HepG2 (cell line): ENCODE results near the gene ZBTB21. TPM values are rescaled to one million over a fixed set of nuclear protein-coding genes. Genes with fewer than 3 reads are reported as not detected.

Source experiments
- ARID2 ChIP-seq: sonication (generic); formaldehyde crosslinking; IDR thresholded peaks from 2 replicates; pipeline ENCODE4 v1.8.1; 2022; ENCODE audit warnings: mild to moderate bottlenecking, missing genetic modification reagents, borderline replicate concordance
- CBFB ChIP-seq: sonication (generic); formaldehyde crosslinking; IDR thresholded peaks from 2 replicates; pipeline ENCODE4 v1.4.0; 2020; ENCODE audit warnings: missing genetic modification reagents
- CCAR2 ChIP-seq: fragments of 200-400 bp; formaldehyde crosslinking; optimal IDR thresholded peaks from 2 replicates; pipeline ENCODE3; 2018; ENCODE audit warnings: low read depth, mild to moderate bottlenecking, low read length, moderate library complexity
- E2F5 ChIP-seq: sonication (generic); formaldehyde crosslinking; conservative IDR thresholded peaks from 2 replicates; pipeline ENCODE4 v1.4.0; 2020; ENCODE audit warnings: missing genetic modification reagents
- EP300 ChIP-seq, 3 experiments: sonication (generic) in 1 of 3; formaldehyde crosslinking in 1 of 3; IDR thresholded peaks; 2 replicates each; pipeline versions ENCODE4 v1.5.1 to v1.6.1; 2011 to 2020; ENCODE audit warnings: low read depth in 2 of 3, low read length in 2 of 3, borderline replicate concordance in 1 of 3, improper control_type of control experiment in 1 of 3, mild to moderate bottlenecking in 1 of 3, missing genetic modification reagents in 1 of 3, moderate library complexity in 1 of 3
- GFI1 ChIP-seq: sonication (generic); formaldehyde crosslinking; IDR thresholded peaks from 2 replicates; pipeline ENCODE4 v1.5.0; 2020; ENCODE audit warnings: missing genetic modification reagents, mild to moderate bottlenecking, borderline replicate concordance
- HMG20A ChIP-seq: IDR thresholded peaks from 2 replicates; pipeline ENCODE4 v1.6.1; 2016; ENCODE audit warnings: borderline replicate concordance
- POGZ ChIP-seq: sonication (generic); formaldehyde crosslinking; IDR thresholded peaks from 2 replicates; pipeline ENCODE4 v1.4.0; 2020; ENCODE audit warnings: mild to moderate bottlenecking, missing genetic modification reagents
- RAD21 ChIP-seq: fragments of 450-650 bp; formaldehyde crosslinking; IDR thresholded peaks from 2 replicates; pipeline ENCODE4 v1.5.0; 2020; ENCODE audit warnings: mild to moderate bottlenecking
- RBM22 ChIP-seq: fragments of 200-400 bp; formaldehyde crosslinking; optimal IDR thresholded peaks from 2 replicates; pipeline ENCODE3; 2017; ENCODE audit warnings: mild to moderate bottlenecking, low read length, moderate library complexity
- REPIN1 ChIP-seq: sonication (generic); formaldehyde crosslinking; IDR thresholded peaks from 2 replicates; pipeline ENCODE4 v1.8.0; 2022; ENCODE audit warnings: missing genetic modification reagents, low read depth, mild to moderate bottlenecking, borderline replicate concordance
- RFX3 ChIP-seq: IDR thresholded peaks from 2 replicates; pipeline ENCODE4 v1.6.1; 2016; ENCODE audit warnings: missing biosample characterization, missing genetic modification reagents
- SIN3B ChIP-seq: fragments of 150-350 bp; IDR thresholded peaks from 2 replicates; pipeline ENCODE4 v1.6.1; 2014; ENCODE audit warnings: low read length
- SKI ChIP-seq: fragments of 450-650 bp; IDR thresholded peaks from one replicate; pipeline ENCODE4 v1.6.1; 2018; ENCODE audit warnings: mild to moderate bottlenecking; ENCODE audit not compliant: partially characterized antibody
- SSRP1 ChIP-seq: IDR thresholded peaks from 2 replicates; pipeline ENCODE4 v1.6.1; 2016; ENCODE audit warnings: control low read depth
- TAF1 ChIP-seq: sonication (generic); formaldehyde crosslinking; IDR thresholded peaks from 2 replicates; pipeline ENCODE4 v1.4.0; 2020; ENCODE audit warnings: missing genetic modification reagents
- TBX3 ChIP-seq: fragments of 450-650 bp; IDR thresholded peaks from 2 replicates; pipeline ENCODE4 v1.6.1; 2017; ENCODE audit warnings: antibody characterized with exemption, mild to moderate bottlenecking, inconsistent platforms, borderline replicate concordance
- TEAD3 ChIP-seq: optimal IDR thresholded peaks from 2 replicates; pipeline ENCODE3; 2016; ENCODE audit warnings: borderline replicate concordance
- TGIF2 ChIP-seq: IDR thresholded peaks from 2 replicates; pipeline ENCODE4 v1.6.1; 2016; ENCODE audit warnings: control low read depth, missing compliant biosample characterization
- ZC3H13 ChIP-seq: sonication (generic); formaldehyde crosslinking; IDR thresholded peaks from 2 replicates; pipeline ENCODE4 v1.8.1; 2023; ENCODE audit warnings: mild to moderate bottlenecking, missing genetic modification reagents, moderate library complexity
- ZMAT5 ChIP-seq: sonication (generic); formaldehyde crosslinking; IDR thresholded peaks from 2 replicates; pipeline ENCODE4 v1.5.0; 2020; ENCODE audit warnings: mild to moderate bottlenecking, low read depth, missing genetic modification reagents, borderline replicate concordance
- ZNF10 ChIP-seq: sonication (generic); formaldehyde crosslinking; IDR thresholded peaks from 2 replicates; pipeline ENCODE4 v1.4.0; 2020; ENCODE audit warnings: mild to moderate bottlenecking, low read depth, missing genetic modification reagents, borderline replicate concordance
- ZNF317 ChIP-seq: sonication (generic); formaldehyde crosslinking; IDR thresholded peaks from 2 replicates; pipeline ENCODE4 v1.5.0; 2020; ENCODE audit warnings: mild to moderate bottlenecking, missing genetic modification reagents
- ZNF543 ChIP-seq: sonication (generic); formaldehyde crosslinking; IDR thresholded peaks from 2 replicates; pipeline ENCODE4 v1.4.0; 2020; ENCODE audit warnings: mild to moderate bottlenecking, missing genetic modification reagents
- ZNF550 ChIP-seq: sonication (generic); formaldehyde crosslinking; IDR thresholded peaks from 2 replicates; pipeline ENCODE4 v1.4.0; 2020; ENCODE audit warnings: mild to moderate bottlenecking, missing genetic modification reagents, borderline replicate concordance
- ZNF557 ChIP-seq: sonication (generic); formaldehyde crosslinking; IDR thresholded peaks from 2 replicates; pipeline ENCODE4 v1.4.0; 2020; ENCODE audit warnings: missing genetic modification reagents
- ZNF660 ChIP-seq: sonication (generic); formaldehyde crosslinking; IDR thresholded peaks from 2 replicates; pipeline ENCODE4 v1.5.1; 2020; ENCODE audit warnings: mild to moderate bottlenecking, low read depth, missing genetic modification reagents, borderline replicate concordance
- ZNF672 ChIP-seq: sonication (generic); formaldehyde crosslinking; IDR thresholded peaks from 2 replicates; pipeline ENCODE4 v1.8.1; 2022; ENCODE audit warnings: missing genetic modification reagents
- ZNF780A ChIP-seq: sonication (generic); formaldehyde crosslinking; IDR thresholded peaks from 2 replicates; pipeline ENCODE4 v1.8.0; 2022; ENCODE audit warnings: mild to moderate bottlenecking, missing genetic modification reagents, moderate library complexity
- ZSCAN31 ChIP-seq: sonication (generic); formaldehyde crosslinking; IDR thresholded peaks from 2 replicates; pipeline ENCODE4 v1.5.0; 2020; ENCODE audit warnings: low read depth, mild to moderate bottlenecking, missing genetic modification reagents
- polyA plus RNA-seq, 8 experiments: library from polyadenylated mRNA; depleted of rRNA in 3 of 8; stranded (reverse) in 7 of 8; unstranded in 1 of 8; fragments of >200 nt; fragmentation: Illumina TruSeq in 4 of 8; extraction: Trizol in 4 of 8; gene quantifications; 2 replicates each; pipeline versions ENCODE4 v1.2.1 to v1.2.3, GENCODE V29; 2011 to 2016; ENCODE audit warnings: low read depth in 4 of 8, missing spikeins in 1 of 8, mixed read lengths in 1 of 8; ENCODE audit not compliant: insufficient read depth in 1 of 8
- total RNA-seq, 5 experiments: library from RNA; depleted of rRNA; stranded (reverse); fragments of >200 nt; fragmentation: Illumina TruSeq; extraction: Trizol; gene quantifications; 2 replicates each; pipeline ENCODE4 v1.2.3, GENCODE V29; 2016; ENCODE audit warnings: low read depth in 1 of 5
- TF ChIP-seq, protein P1 (sequence below): sonication (generic); formaldehyde crosslinking; IDR thresholded peaks from 2 replicates; pipeline ENCODE4 v1.5.0; 2020; ENCODE audit warnings: missing genetic modification reagents

Gene ZBTB21
- total and polyA plus RNA-seq, 2 of the 13 experiments (the other 11 are each of a cell fraction or from before 2014, with no cell fraction given) = 4.5 to 6.1 TPM

DNA sequence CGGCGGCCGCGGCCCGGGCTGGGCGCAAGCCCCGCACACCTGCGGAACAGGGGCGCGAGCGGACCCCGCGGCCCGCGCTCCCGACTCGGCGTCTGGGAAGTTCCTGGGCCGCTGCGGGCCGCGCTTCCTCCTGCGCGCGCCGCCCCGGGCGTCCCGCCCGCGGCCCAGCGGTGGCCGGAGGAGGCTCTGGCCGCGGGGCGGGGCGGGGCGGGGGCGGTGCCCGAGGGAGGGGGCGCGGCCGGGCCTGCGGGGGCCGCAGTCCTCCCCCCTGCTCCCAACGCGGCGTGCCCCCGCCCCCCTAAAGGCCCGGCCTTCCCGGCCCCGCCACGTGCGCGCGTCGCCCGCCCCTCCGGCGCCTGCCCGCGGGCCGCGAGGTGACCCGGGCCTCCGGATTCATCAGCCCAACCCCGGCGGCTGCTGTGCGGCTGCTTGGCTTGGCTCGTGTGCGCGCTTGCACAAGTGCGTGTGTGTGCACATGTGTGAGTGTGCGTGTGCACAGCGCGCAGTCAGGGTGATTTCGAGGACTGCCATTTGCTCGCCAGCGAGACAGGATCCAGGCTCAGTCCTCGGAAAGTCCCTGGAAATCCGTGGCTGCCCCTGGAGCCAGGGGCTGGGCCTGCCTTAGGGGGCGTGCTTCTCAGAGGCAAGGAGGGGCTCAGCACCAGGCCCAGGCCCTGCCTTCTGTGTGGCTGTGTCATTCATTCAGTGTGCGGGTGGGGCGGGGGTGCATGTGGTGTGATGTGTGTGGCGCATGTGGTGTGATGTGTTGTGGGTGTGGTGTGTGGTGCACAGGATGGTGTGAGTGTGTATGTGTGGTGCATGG is 56.1 kb downstream of the ZBTB21 start, which contains the start of gene C2CD2 (continued):
- TF ChIP-seq, protein P1, sequence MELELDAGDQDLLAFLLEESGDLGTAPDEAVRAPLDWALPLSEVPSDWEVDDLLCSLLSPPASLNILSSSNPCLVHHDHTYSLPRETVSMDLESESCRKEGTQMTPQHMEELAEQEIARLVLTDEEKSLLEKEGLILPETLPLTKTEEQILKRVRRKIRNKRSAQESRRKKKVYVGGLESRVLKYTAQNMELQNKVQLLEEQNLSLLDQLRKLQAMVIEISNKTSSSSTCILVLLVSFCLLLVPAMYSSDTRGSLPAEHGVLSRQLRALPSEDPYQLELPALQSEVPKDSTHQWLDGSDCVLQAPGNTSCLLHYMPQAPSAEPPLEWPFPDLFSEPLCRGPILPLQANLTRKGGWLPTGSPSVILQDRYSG (CRISPR knock-in tag) = peak; percentile 20; the same call in 1 of the 2 replicates
- no peak for TF ChIP-seq ZNF10 (CRISPR knock-in tag)
- no peak for TF ChIP-seq SKI
- TF ChIP-seq ZSCAN31 (CRISPR knock-in tag) = peak; percentile 79; the same call in 1 of the 2 replicates
- TF ChIP-seq SSRP1 (CRISPR knock-in tag) = no peak
- TF ChIP-seq ZMAT5 (CRISPR knock-in tag) = no peak; the same call in 1 of the 2 replicates
- TF ChIP-seq ZNF317 (CRISPR knock-in tag) = no peak
- TF ChIP-seq RAD21 (CRISPR knock-in tag) = no peak
- TF ChIP-seq ARID2 (CRISPR knock-in tag) = no peak
- no peak for TF ChIP-seq ZNF672 (CRISPR knock-in tag)
- TF ChIP-seq SIN3B = no peak
- TF ChIP-seq REPIN1 (CRISPR knock-in tag) = peak; percentile 73
- no peak for TF ChIP-seq RFX3 (CRISPR knock-in tag)
- TF ChIP-seq ZNF557 = no peak
- no peak for TF ChIP-seq ZC3H13
- no peak for TF ChIP-seq CBFB (CRISPR knock-in tag)
- TF ChIP-seq TAF1 = no peak
- no peak for TF ChIP-seq ZNF543 (CRISPR knock-in tag)
- TF ChIP-seq EP300 (IDR thresholded peaks at IDR 0.05; ENCODE audit: low read depth in 2 of 2, low read length in 2 of 2) = no peak
- TF ChIP-seq EP300 (CRISPR knock-in tag; IDR thresholded peaks at IDR 0.05; ENCODE audit: borderline replicate concordance) = peak; percentile 22; the same call in 1 of the 2 replicates
- no peak for TF ChIP-seq POGZ (CRISPR knock-in tag)
- TF ChIP-seq RBM22 = no peak
- no peak for TF ChIP-seq ZNF660 (CRISPR knock-in tag)
- TF ChIP-seq TBX3 = no peak
- no peak for TF ChIP-seq ZNF550 (CRISPR knock-in tag)
- no peak for TF ChIP-seq E2F5 (CRISPR knock-in tag)
- TF ChIP-seq HMG20A = no peak
- TF ChIP-seq TEAD3 (CRISPR knock-in tag) = peak; percentile 28
- TF ChIP-seq GFI1 (CRISPR knock-in tag) = no peak
- no peak for TF ChIP-seq CCAR2
- TF ChIP-seq ZNF780A = no peak
- no peak for TF ChIP-seq TGIF2
